Mammary epithelial cell (primary cell): Measurements from ENCODE around the gene CARD6.

Experiments
- CTCF ChIP-seq, 2 donors: IDR thresholded peaks in 1 of 2; conservative IDR thresholded peaks in 1 of 2; 2 replicates each; pipeline ENCODE4 v1.5.1; 2011 to 2012; ENCODE audit warnings: inconsistent platforms in 2 of 2, low read length in 2 of 2, mild to moderate bottlenecking in 2 of 2, control low read depth in 1 of 2, low read depth in 1 of 2; ENCODE audit not compliant: insufficient read depth in 1 of 2; ENCODE audit errors: extremely low read depth in 1 of 2
- EZH2 ChIP-seq: IDR thresholded peaks from 2 replicates; pipeline ENCODE4 v1.6.1; 2012; ENCODE audit warnings: low read length, inconsistent platforms, borderline replicate concordance

GRCh38 chr5:40873286-40873880 is 32.2 kb downstream of the CARD6 start:
- TF ChIP-seq CTCF (conservative IDR thresholded peaks at IDR 0.05 in 1 of 2, IDR thresholded peaks at IDR 0.05 in 1 of 2; ENCODE audit: extremely low read depth in 1 of 2, insufficient read depth in 1 of 2, low read depth in 1 of 2, low read length in 2 of 2) (no peak), EZH2 (no peak)
